ENCODE results near the gene OR2S2.
"Not testable (repeated sequence)": the region's sequence is repeated elsewhere in the genome, so short reads cannot be mapped to it uniquely, and the experiment has no call there.

OR2S2 gene, protein sequence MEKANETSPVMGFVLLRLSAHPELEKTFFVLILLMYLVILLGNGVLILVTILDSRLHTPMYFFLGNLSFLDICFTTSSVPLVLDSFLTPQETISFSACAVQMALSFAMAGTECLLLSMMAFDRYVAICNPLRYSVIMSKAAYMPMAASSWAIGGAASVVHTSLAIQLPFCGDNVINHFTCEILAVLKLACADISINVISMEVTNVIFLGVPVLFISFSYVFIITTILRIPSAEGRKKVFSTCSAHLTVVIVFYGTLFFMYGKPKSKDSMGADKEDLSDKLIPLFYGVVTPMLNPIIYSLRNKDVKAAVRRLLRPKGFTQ

GRCh38 chr9:35958104-35958837 is at the start of gene OR2S2:
Gene OR2S2, minus strand, starts transcription at chr9:35958154. Its CDS starts 56 bp downstream, at chr9:35958098.
- DNase-seq (ENCODE audit: low spot score) = no peak

- peak; percentile 37 for DNase-seq (ENCODE audit: low spot score)
These were observed 49.4 kb upstream of the OR2S2 start for GRCh38 chr9:36007316-36007708.

DNA sequence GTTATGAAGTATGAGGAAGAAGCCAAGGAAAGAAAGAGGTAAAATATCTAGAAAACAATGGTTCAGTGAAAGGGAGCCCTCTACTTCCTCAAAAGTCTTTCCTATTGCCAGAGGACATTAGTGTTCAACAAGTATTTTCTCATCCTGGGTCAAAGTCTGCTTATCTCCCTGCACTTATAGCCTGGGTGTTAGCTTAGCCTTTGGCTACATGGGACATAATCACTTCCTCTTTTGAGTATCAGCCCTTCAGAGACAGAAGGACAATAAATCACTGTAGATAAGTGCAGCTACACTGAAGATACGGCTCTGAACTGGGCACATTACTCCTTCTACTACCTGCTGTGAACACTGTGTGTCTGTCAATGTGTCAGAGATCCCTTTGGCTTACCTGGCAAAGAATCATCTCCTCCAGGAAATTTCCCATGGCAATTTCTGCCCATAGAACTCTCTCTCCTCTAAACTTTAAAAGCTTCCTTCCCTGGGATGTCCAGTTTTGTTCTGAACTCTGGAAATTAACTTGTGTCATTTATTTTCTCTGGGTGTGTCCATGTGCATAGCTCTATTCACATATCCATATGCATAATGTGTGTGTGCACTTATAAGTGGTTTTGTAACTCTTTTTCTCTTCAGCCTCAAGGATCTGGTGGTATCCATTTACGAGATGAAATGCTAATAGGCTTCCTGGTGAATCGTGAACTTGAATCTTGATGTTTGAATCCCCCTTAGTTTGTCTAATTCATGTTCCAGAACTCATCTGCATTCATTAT is 48.8 kb upstream of the OR2S2 start:
- no peak for DNase-seq (ENCODE audit: low spot score)

DNA sequence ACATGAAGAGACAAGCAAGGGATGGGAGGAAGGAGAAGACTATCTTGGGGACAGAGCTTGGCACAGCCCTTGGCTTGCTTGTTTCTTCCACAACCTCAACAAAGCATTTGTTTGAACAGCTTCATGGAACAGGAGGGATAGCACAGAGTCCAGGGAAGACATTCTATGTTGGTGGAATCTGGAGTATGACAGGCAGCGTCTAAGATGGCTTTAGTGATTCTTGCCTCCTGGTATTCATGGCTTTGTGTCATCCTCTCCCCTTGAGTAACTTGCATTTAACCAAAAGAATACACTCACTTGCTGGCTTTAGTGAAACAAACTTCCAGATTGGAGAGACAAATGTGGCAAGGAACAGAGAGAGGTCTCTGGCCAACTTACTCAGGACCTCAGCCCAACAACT is 47.9 kb upstream of the OR2S2 start:
- DNase-seq (ENCODE audit: low spot score) = no peak

GRCh38 chr9:35998333-35998732 is 40.4 kb upstream of the OR2S2 start:
- no peak for DNase-seq (ENCODE audit: low spot score)

DNA sequence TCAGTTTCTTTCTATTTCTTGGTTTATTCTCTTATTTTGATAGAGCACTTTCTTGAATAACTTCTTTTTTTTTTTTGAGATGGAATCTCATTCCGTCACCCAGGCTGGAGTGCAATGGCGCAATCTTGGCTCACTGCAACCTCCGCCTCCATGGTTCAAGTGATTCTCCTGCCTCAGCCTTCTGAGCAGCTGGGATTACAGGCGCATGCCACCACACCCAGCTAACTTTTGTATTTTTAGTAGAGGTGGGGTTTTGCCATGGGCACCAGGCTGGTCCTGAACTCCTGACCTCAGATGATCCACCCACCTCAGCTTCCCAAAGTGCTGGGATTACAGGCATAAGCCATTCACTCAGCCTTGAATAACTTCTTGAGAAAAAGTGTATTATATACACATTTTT is 39.1 kb upstream of the OR2S2 start:
- not testable (repeated sequence) for DNase-seq (ENCODE audit: low spot score)

GRCh38 chr9:35996358-35996970 is 38.5 kb upstream of the OR2S2 start:
- no peak for DNase-seq (ENCODE audit: low spot score)

GRCh38 chr9:35994959-35995358 is 37.0 kb upstream of the OR2S2 start:
- DNase-seq (ENCODE audit: low spot score) = no peak

- no peak for DNase-seq (ENCODE audit: low spot score)
These were observed 36.2 kb upstream of the OR2S2 start for GRCh38 chr9:35993976-35994720.

DNA sequence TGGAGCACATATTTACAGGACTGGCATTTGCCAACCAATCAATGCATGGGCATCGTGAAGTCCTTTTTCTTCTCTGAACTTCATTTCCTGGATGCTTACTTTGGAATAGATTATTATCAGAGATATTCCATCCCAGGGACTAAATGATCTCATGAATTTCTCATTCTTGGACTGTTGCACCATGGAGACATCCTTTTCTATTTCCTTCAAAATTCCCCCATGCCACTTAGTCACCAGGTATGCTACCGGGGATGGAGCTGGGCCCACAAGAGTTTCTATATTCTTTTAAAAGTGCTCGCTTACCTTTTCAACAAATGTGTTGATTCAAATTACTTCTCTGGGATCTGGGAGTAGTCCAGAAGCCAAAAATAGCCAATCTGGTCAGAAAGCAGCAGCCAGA is 35.2 kb upstream of the OR2S2 start:
- DNase-seq (ENCODE audit: low spot score) = not testable (repeated sequence)

DNA sequence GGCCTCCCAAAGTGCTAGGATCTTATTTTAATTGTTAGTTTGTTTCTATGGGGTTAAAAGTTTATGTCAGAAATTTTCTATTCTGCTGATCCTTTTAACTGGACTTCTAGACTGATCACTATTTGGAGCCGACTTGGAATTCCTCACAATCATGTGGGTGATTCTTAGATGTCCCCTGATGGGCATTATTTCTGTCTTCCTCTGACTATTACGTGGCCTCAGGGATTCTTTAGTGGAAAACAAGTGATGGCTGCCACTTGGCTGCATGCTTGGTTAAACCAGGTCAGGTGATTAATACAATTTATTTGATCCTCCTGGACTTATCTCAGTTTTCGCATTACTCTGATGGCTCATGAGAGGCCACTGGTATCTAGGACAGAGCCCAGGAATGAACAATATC is 32.2 kb upstream of the OR2S2 start:
- DNase-seq (ENCODE audit: low spot score) = no peak

- DNase-seq (ENCODE audit: low spot score) = no peak
These were observed 26.1 kb upstream of the OR2S2 start for GRCh38 chr9:35984021-35984420.

GRCh38 chr9:35981699-35982098 is 23.7 kb upstream of the OR2S2 start:
- DNase-seq (ENCODE audit: low spot score) = no peak

DNA sequence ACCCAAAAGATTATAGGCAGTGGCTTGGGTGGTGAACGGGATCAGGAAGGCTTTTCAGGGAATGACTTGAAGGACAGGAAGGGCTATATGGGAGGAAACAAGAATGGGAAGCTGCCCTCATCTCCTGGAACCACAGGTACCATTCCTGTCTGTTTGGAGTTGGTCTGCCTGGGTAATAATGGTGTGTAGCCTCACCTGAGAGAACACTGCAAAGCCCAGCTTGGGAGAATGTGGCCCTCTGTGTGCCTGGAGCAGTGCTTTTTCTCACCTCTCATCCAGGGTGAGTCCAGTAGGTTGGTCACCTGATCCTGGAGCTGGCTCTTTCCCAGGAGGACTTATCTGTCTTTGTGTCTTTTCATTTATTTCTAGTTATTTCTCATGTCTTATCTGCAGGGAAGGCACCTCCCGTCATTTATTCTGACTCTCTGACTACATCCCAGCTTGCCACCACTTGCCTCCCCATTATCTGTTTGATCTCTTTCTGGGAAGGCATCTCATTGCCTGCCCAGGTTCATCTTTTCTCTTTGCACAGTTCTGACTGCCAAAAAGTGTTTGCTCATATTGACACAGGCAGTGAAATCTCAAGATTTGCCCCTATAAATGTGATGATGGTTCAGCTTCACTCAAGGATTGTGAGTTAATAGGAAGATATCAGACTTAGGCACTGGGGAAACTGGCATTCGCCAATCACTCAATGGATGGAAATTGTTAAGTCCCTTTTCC is 22.5 kb upstream of the OR2S2 start:
- DNase-seq (ENCODE audit: low spot score) = no peak

DNA sequence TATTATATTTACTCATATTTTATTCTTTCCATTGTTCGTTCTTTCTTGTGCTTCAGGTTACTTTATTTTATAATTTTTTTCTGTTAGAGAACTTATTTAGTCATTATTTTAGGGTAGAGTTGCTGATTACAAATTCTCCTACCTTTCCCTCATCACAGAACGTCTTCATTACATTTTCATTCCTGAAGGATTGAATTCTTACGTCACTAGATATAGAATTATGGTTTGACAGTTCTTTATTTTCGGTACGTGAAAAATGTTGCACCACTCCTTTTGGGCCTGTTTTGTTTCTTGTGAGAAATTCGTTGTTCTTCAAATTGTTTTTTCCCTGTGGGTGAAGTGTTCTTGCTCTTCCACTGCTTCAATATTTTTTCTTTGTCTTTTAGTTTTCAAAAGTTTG is 20.8 kb upstream of the OR2S2 start:
- DNase-seq (ENCODE audit: low spot score) = no peak

DNA sequence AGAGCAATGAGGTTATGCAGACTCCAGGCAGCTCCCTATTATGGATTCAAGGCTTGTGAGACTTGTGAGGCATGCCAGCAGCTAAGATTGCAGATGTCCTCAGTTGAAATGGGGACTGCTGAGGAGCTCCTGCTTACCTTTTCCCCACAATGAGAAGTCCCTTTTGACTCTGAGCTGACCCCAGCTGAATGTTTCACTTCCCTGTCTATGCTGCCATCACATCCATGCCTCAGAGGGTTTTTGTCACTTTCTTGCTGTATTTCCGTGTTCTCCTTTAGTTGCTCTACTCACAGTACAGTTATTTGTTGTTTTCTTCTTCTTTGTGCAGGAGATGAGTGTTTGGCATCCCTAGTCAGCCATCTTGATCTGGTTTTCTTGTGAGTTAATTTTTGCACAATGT is 18.8 kb upstream of the OR2S2 start:
- no peak for DNase-seq (ENCODE audit: low spot score)

- DNase-seq (ENCODE audit: low spot score) = no peak
These were observed 16.8 kb upstream of the OR2S2 start for GRCh38 chr9:35974800-35975199.

- peak; percentile 1 for DNase-seq (ENCODE audit: low spot score)
These were observed 14.1 kb upstream of the OR2S2 start for GRCh38 chr9:35972093-35972492.

- DNase-seq (ENCODE audit: low spot score) = no peak
These were observed 9.1 kb upstream of the OR2S2 start for GRCh38 chr9:35967042-35967441.

- DNase-seq (ENCODE audit: low spot score) = no peak
These were observed 8.5 kb upstream of the OR2S2 start for GRCh38 chr9:35966433-35966832.

DNA sequence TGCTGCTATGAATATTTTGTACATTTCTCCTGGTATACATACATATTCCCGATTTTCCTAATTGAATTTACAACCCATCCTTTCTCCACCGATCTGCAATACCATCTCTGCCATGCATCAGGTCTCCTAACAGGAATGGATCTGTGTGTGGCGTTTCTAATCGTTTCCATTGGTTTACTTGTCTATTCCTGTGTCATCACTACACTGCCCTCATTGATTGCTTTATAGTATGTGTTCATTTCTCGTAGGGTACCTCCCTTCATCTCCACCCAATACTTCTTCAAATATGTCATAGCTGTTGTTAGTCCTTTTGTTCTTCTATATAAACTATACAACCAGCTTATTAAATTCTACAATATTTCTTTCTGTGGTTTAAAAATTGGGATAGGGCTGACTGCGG is 7.1 kb upstream of the OR2S2 start:
- no peak for DNase-seq (ENCODE audit: low spot score)

All from activated CD4-positive, alpha-beta T cell treated with anti-CD3 and anti-CD28 coated beads, Interleukin-2, Interleukin-4, amounts not matched to agents 100 ng/mL and 50 ng/mL, durations not matched to agents 16 hours and 8 hours (primary cell).